MM.1S (cell line): ENCODE data around the gene OR2AE1.

Experiments
- DNase-seq: peaks from one replicate; pipeline ENCODE4 v3.0.0-alpha.2; 2015
- H2AFZ ChIP-seq: fragments of 300-600 bp; sonication (generic); 2 replicates; pipeline ENCODE4 v1.6.0; 2016; ENCODE audit warnings: antibody characterized with exemption, low read length
- H3F3A ChIP-seq: fragments of 300-600 bp; sonication (generic); 2 replicates; pipeline ENCODE4 v1.6.1; 2016; ENCODE audit warnings: mild to moderate bottlenecking, antibody characterized with exemption, low read length, moderate library complexity, mixed read lengths; ENCODE audit not compliant: insufficient read depth
- H3K27ac ChIP-seq: fragments of 300-600 bp; sonication (generic); 2 replicates; pipeline ENCODE4 v1.5.1; 2016; ENCODE audit warnings: mild to moderate bottlenecking, low read length
- H3K27me3 ChIP-seq: fragments of 300-600 bp; sonication (generic); replicated peaks from 2 replicates; pipeline ENCODE4 v1.6.0; 2016; ENCODE audit warnings: low read length; ENCODE audit not compliant: insufficient read depth
- H3K36me3 ChIP-seq: fragments of 300-600 bp; sonication (generic); replicated peaks from 2 replicates; pipeline ENCODE4 v1.6.1; 2016; ENCODE audit warnings: mild to moderate bottlenecking, low read length, mixed read lengths; ENCODE audit not compliant: insufficient read depth
- H3K4me1 ChIP-seq: fragments of 300-600 bp; sonication (generic); 2 replicates; pipeline ENCODE4 v1.6.1; 2016; ENCODE audit warnings: low read length, mixed read lengths
- H3K4me2 ChIP-seq: fragments of 300-600 bp; sonication (generic); 2 replicates; pipeline ENCODE4 v1.6.0; 2016; ENCODE audit warnings: low read depth, low read length
- H3K4me3 ChIP-seq: fragments of 300-600 bp; sonication (generic); 2 replicates; pipeline ENCODE4 v1.5.1; 2016; ENCODE audit warnings: low read length, mixed read lengths
- H3K79me2 ChIP-seq: fragments of 300-600 bp; sonication (generic); 2 replicates; pipeline ENCODE4 v1.6.1; 2016; ENCODE audit warnings: mixed run types, low read length, mixed read lengths
- H3K9ac ChIP-seq: fragments of 300-600 bp; sonication (generic); 2 replicates; pipeline ENCODE4 v1.6.1; 2016; ENCODE audit warnings: low read length, mixed read lengths
- H3K9me2 ChIP-seq: fragments of 300-600 bp; sonication (generic); replicated peaks from 2 replicates; pipeline ENCODE4 v1.6.1; 2016; ENCODE audit warnings: mild to moderate bottlenecking, low read length, mixed read lengths; ENCODE audit not compliant: insufficient read depth
- H3K9me3 ChIP-seq: fragments of 300-600 bp; sonication (generic); replicated peaks from 2 replicates; pipeline ENCODE4 v1.6.1; 2016; ENCODE audit warnings: mild to moderate bottlenecking, low read length, mixed read lengths; ENCODE audit not compliant: insufficient read depth
- H4K20me1 ChIP-seq: fragments of 300-600 bp; sonication (generic); 2 replicates; pipeline ENCODE4 v1.6.1; 2016; ENCODE audit warnings: mild to moderate bottlenecking, low read length, moderate library complexity, mixed read lengths; ENCODE audit not compliant: insufficient read depth
- EZH2 ChIP-seq: fragments of 300-600 bp; sonication (generic); optimal IDR thresholded peaks from 2 replicates; pipeline ENCODE3; 2017; ENCODE audit warnings: low read depth, mild to moderate bottlenecking, antibody characterized with exemption, low read length, mixed read lengths
- EZH2phosphoT487 ChIP-seq: fragments of 300-600 bp; sonication (generic); IDR thresholded peaks from 2 replicates; pipeline ENCODE4 v1.6.1; 2018; ENCODE audit warnings: antibody characterized with exemption, low read length
- TF ChIP-seq, protein P1 (sequence below): fragments of 300-600 bp; sonication (generic); IDR thresholded peaks from 2 replicates; pipeline ENCODE4 v1.5.1; 2016; ENCODE audit warnings: antibody characterized with exemption, low read length, mixed read lengths

Gene OR2AE1

DNA sequence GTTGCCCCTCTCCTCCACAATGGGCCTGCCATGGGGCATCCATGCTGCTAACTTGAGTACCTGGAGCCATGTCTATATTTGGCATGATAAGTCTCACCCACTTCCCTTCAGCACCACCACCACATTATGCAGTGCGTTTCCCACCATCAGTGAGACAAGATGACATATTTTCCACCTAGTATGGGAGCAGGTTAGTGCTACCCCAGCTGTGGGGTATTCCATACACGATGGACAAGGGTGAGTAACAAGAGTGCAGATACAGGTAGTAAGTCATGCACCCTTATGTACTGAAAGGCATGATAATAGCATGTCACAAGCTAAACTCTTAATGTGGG is 21.2 kb upstream of the OR2AE1 start:
- H3K27ac ChIP-seq: no peak overlapping the region
- no peaks in the 10 kb centered on the region for H3K9me3 ChIP-seq
- no peak overlapping the region for H3K9ac ChIP-seq
- no peaks in the 10 kb centered on the region for H3K4me1 ChIP-seq
- no peaks in the 10 kb centered on the region; the same call in 1 of the 2 replicates for H3K36me3 ChIP-seq
- H2AFZ ChIP-seq: no peak overlapping the region
- TF ChIP-seq EZH2phosphoT487 (no peak), EZH2 (no peak)
- TF ChIP-seq, protein P1, sequence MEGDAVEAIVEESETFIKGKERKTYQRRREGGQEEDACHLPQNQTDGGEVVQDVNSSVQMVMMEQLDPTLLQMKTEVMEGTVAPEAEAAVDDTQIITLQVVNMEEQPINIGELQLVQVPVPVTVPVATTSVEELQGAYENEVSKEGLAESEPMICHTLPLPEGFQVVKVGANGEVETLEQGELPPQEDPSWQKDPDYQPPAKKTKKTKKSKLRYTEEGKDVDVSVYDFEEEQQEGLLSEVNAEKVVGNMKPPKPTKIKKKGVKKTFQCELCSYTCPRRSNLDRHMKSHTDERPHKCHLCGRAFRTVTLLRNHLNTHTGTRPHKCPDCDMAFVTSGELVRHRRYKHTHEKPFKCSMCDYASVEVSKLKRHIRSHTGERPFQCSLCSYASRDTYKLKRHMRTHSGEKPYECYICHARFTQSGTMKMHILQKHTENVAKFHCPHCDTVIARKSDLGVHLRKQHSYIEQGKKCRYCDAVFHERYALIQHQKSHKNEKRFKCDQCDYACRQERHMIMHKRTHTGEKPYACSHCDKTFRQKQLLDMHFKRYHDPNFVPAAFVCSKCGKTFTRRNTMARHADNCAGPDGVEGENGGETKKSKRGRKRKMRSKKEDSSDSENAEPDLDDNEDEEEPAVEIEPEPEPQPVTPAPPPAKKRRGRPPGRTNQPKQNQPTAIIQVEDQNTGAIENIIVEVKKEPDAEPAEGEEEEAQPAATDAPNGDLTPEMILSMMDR: no peak
- H3K27me3 ChIP-seq: no peaks in the 10 kb centered on the region
- H3K4me2 ChIP-seq: no peak overlapping the region
- H3K9me2 ChIP-seq: no peaks in the 10 kb centered on the region
- no peak for DNase-seq
- H4K20me1 ChIP-seq: no peaks in the 10 kb centered on the region
- H3K79me2 ChIP-seq: no peaks in the 10 kb centered on the region
- no peaks in the 10 kb centered on the region for H3F3A ChIP-seq
- H3K4me3 ChIP-seq: no peak overlapping the region

DNA sequence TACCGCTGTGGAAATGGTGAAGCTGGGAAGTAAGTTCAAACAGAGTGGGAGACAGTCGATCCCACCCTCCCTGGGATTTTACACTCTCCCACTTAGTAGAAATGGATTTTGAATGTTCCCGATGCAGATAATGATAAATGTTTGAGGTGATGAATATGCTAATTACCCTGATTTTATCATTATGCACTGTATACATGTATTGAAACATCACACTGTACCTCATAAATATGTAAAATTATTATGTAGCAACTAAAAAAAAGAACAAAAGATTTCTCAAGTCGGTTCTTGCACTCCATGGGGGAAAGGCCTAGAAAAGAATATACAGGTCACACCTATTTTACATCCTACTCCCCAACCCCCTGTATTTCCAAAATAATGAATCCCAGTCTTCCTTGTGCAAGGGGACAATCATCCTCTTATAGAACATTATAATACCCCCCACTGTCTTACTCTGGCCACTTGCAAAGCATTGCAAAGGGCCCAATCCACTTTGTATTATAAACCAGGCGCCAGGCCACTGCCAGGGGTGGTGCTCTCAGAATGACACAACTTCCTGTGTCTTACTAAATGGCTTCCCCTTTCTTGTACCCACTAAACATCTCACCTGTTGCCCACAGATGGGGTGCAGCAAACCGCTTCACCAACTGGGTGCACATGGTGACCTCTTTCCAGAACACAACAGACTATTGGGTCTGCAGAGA is 20.6 kb upstream of the OR2AE1 start:
- Histone ChIP-seq H3K4me1 (no peaks in the 10 kb centered on the region), H3K27me3 (no peaks in the 10 kb centered on the region), H3K9ac (no peak overlapping the region), H3K36me3 (no peaks in the 10 kb centered on the region; the same call in 1 of the 2 replicates), H3K4me3 (no peak overlapping the region), H3K9me3 (no peaks in the 10 kb centered on the region), H3K79me2 (no peaks in the 10 kb centered on the region), H3F3A (no peaks in the 10 kb centered on the region), H3K4me2 (no peak overlapping the region), H2AFZ (no peak overlapping the region), H3K27ac (no peak overlapping the region), H4K20me1 (no peaks in the 10 kb centered on the region), H3K9me2 (no peaks in the 10 kb centered on the region)
- no peak for DNase-seq
- no peak for TF ChIP-seq EZH2
- TF ChIP-seq, protein P1: no peak
- no peak for TF ChIP-seq EZH2phosphoT487

DNA sequence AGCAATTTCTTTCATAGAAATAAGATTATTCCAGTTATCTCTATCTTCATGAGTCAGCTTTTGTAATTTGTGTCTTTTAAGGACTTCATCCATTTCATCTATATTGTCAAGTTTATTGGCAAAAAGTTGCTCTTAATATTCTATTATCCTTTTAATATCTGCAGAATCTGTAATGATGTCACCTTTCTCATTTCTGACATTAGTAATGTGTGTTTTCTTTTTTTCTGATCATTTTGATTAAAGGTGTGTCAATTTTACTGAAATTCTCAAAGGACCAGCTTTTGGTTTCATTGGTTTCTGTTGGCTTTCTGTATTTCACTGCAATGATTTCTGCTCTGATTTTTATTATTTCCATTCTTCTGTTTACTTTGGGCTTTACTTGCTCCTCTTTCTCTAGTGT is 17.9 kb upstream of the OR2AE1 start:
- Histone ChIP-seq H3K4me2 (no peak overlapping the region), H3K27me3 (no peaks in the 10 kb centered on the region), H3K9me3 (no peaks in the 10 kb centered on the region), H4K20me1 (no peaks in the 10 kb centered on the region), H3K36me3 (no peaks in the 10 kb centered on the region), H3K27ac (no peak overlapping the region), H3K79me2 (no peaks in the 10 kb centered on the region), H3K9ac (no peak overlapping the region), H3K4me3 (no peak overlapping the region), H3K4me1 (no peaks in the 10 kb centered on the region), H3F3A (no peaks in the 10 kb centered on the region), H2AFZ (no peak overlapping the region), H3K9me2 (no peaks in the 10 kb centered on the region)
- TF ChIP-seq EZH2 (no peak), EZH2phosphoT487 (no peak)
- TF ChIP-seq, protein P1: no peak
- DNase-seq: no peak
